Measurements from ENCODE around the gene CORO2A.

Gene CORO2A

DNA sequence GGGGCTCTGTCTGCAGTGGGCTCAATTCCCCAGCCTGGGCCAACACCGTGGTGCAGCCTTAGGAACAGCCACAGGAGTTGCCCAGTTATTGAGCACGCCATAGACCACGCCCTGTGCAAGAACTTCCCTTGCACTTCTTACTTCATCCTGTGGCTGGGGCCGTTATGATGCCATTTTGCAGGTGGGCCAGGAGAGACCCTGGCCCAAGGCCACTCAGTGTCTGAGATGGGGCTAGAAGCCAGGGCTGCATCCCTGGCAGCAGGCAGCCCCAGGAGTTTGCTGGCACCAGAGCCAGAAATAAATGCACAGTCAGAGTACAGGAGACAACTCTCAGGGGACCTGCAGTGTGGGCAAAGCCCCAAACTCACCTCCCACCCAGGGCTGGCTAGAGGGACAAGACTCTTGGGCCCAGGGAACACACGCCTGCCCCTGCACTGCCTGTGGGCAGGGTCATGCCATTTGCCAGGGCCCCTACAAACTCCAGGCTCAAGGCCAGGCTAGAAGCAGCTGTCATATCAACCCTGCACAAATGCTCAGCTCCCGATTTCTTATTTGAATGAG, 6.7 kb downstream of the CORO2A start:
- Histone ChIP-seq H3K4me2 (ENCODE audit: low read length, poor library complexity, severe bottlenecking) (no peak overlapping the region), H3K79me1 (replicated peaks; ENCODE audit: low read length, poor library complexity, severe bottlenecking) (no peaks in the 10 kb centered on the region), H3K4me1 (ENCODE audit: control insufficient read depth, insufficient read depth, low read depth, low read length) (peaks cover 2% of the 10 kb centered on the region), H2BK120ac (ENCODE audit: low read depth, low read length) (no peak overlapping the region), H4K91ac (ENCODE audit: low read length) (peak overlapping the region; percentile 69), H3K4ac (ENCODE audit: low read depth in 1 of 2, low read length in 2 of 2) (no peak overlapping the region), H2BK5ac (ENCODE audit: low read depth, low read length, poor library complexity, severe bottlenecking) (no peak overlapping the region), H3K36me3 (ENCODE audit: control insufficient read depth in 1 of 2, insufficient read depth in 2 of 2, low read depth in 1 of 2, low read length in 2 of 2) (no peaks in the 10 kb centered on the region), H2BK12ac (ENCODE audit: low read length in 2 of 2) (no peak overlapping the region), H3K14ac (ENCODE audit: low read length in 2 of 2) (no peak overlapping the region), H2AFZ (ENCODE audit: low read depth, low read length) (no peak overlapping the region), H2BK15ac (ENCODE audit: low read depth, poor library complexity, severe bottlenecking) (no peak overlapping the region), H3K27me3 (ENCODE audit: control insufficient read depth in 1 of 2, insufficient read depth in 1 of 2, low read length in 2 of 2) (peaks cover 0 to 13% of the 10 kb centered on the region in 2 experiments), H3K18ac (ENCODE audit: low read depth in 1 of 2, low read length in 2 of 2) (no peak overlapping the region), H3K9me3 (ENCODE audit: control insufficient read depth, low read length) (no peaks in the 10 kb centered on the region), H2AK5ac (ENCODE audit: low read length, severe bottlenecking) (no peak overlapping the region), H4K8ac (ENCODE audit: low read length) (no peak overlapping the region), H3K27ac (ENCODE audit: low read length, poor library complexity, severe bottlenecking) (no peak overlapping the region), H3K23ac (ENCODE audit: low read length in 2 of 2) (no peak overlapping the region), H3K4me3 (ENCODE audit: insufficient read depth in 1 of 2, low read depth in 1 of 2, low read length in 2 of 2) (no peak overlapping the region), H3K9ac (ENCODE audit: low read length) (no peak overlapping the region)
- DNase-seq = no peak
- 73% methylated on average over 5 of the region's 6 CpGs for WGBS

- no peak overlapping the region for H3K27ac ChIP-seq (ENCODE audit: low read length, poor library complexity, severe bottlenecking)
- no peak overlapping the region for H2BK12ac ChIP-seq (ENCODE audit: low read length in 2 of 2)
- peaks cover 0 to 11% of the 10 kb centered on the region in 2 experiments for H3K27me3 ChIP-seq (ENCODE audit: control insufficient read depth in 1 of 2, insufficient read depth in 1 of 2, low read length in 2 of 2)
- H3K4me3 ChIP-seq (ENCODE audit: insufficient read depth in 1 of 2, low read depth in 1 of 2, low read length in 2 of 2) = no peak overlapping the region
- H4K8ac ChIP-seq (ENCODE audit: low read length) = no peak overlapping the region
- H3K4me2 ChIP-seq (ENCODE audit: low read length, poor library complexity, severe bottlenecking) = no peak overlapping the region
- no peaks in the 10 kb centered on the region for H3K36me3 ChIP-seq (ENCODE audit: control insufficient read depth in 1 of 2, insufficient read depth in 2 of 2, low read depth in 1 of 2, low read length in 2 of 2)
- H2AFZ ChIP-seq (ENCODE audit: low read depth, low read length) = no peak overlapping the region
- no peak for DNase-seq
- no peak overlapping the region for H2BK15ac ChIP-seq (ENCODE audit: low read depth, poor library complexity, severe bottlenecking)
- WGBS = 92% methylated on average over 5 of the region's 6 CpGs
- peaks cover 2% of the 10 kb centered on the region for H3K4me1 ChIP-seq (ENCODE audit: control insufficient read depth, insufficient read depth, low read depth, low read length)
- no peaks in the 10 kb centered on the region for H3K9me3 ChIP-seq (ENCODE audit: control insufficient read depth, low read length)
- no peak overlapping the region for H2AK5ac ChIP-seq (ENCODE audit: low read length, severe bottlenecking)
- H3K9ac ChIP-seq (ENCODE audit: low read length) = no peak overlapping the region
- no peak overlapping the region for H2BK5ac ChIP-seq (ENCODE audit: low read depth, low read length, poor library complexity, severe bottlenecking)
- H4K91ac ChIP-seq (ENCODE audit: low read length) = peak overlapping the region; percentile 69
- no peak overlapping the region for H2BK120ac ChIP-seq (ENCODE audit: low read depth, low read length)
- no peak overlapping the region for H3K4ac ChIP-seq (ENCODE audit: low read depth in 1 of 2, low read length in 2 of 2)
- H3K79me1 ChIP-seq (replicated peaks; ENCODE audit: low read length, poor library complexity, severe bottlenecking) = no peaks in the 10 kb centered on the region
- no peak overlapping the region for H3K14ac ChIP-seq (ENCODE audit: low read length in 2 of 2)
- no peak overlapping the region for H3K18ac ChIP-seq (ENCODE audit: low read depth in 1 of 2, low read length in 2 of 2)
- H3K23ac ChIP-seq (ENCODE audit: low read length in 2 of 2) = no peak overlapping the region
Measured at GRCh38 chr9:98185021-98185567, 7.3 kb downstream of the CORO2A start.

DNA sequence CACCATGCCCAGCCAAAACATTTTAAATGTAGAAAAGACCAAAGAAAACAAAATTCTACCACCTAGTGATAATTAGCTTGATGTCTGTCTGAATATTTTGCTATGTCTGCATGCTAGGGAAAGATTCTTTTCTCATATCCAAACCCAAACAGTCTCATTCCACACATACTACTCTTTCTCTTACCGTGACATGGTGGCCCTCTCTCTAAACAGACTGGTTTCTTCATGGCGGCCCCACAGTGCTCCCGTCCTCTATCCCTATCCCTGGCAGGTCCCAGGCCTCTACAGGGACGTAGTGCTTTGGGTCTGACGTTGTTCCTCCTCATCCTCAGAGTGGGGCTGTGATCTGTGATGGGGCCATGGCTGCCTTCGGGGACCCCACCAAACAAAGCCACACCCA, 8.1 kb downstream of the CORO2A start:
- H2AK5ac ChIP-seq (ENCODE audit: low read length, severe bottlenecking) = no peak overlapping the region
- no peaks in the 10 kb centered on the region for H3K36me3 ChIP-seq (ENCODE audit: control insufficient read depth in 1 of 2, insufficient read depth in 2 of 2, low read depth in 1 of 2, low read length in 2 of 2)
- H3K9me3 ChIP-seq (ENCODE audit: control insufficient read depth, low read length) = no peaks in the 10 kb centered on the region
- peak overlapping the region in 1 of 2 experiments; percentile 96 for H3K14ac ChIP-seq (ENCODE audit: low read length in 2 of 2)
- peaks cover 2% of the 10 kb centered on the region for H3K4me1 ChIP-seq (ENCODE audit: control insufficient read depth, insufficient read depth, low read depth, low read length)
- H2BK5ac ChIP-seq (ENCODE audit: low read depth, low read length, poor library complexity, severe bottlenecking) = no peak overlapping the region
- H2BK120ac ChIP-seq (ENCODE audit: low read depth, low read length) = no peak overlapping the region
- H3K27me3 ChIP-seq (ENCODE audit: control insufficient read depth in 1 of 2, insufficient read depth in 1 of 2, low read length in 2 of 2) = peaks cover 0 to 7% of the 10 kb centered on the region in 2 experiments
- H3K4me3 ChIP-seq (ENCODE audit: insufficient read depth in 1 of 2, low read depth in 1 of 2, low read length in 2 of 2) = no peak overlapping the region
- H3K23ac ChIP-seq (ENCODE audit: low read length in 2 of 2) = no peak overlapping the region
- no peak overlapping the region for H3K4me2 ChIP-seq (ENCODE audit: low read length, poor library complexity, severe bottlenecking)
- 91% methylated on average over 6 of the region's 6 CpGs for WGBS
- no peak overlapping the region for H3K4ac ChIP-seq (ENCODE audit: low read depth in 1 of 2, low read length in 2 of 2)
- H3K79me1 ChIP-seq (replicated peaks; ENCODE audit: low read length, poor library complexity, severe bottlenecking) = no peaks in the 10 kb centered on the region
- H3K18ac ChIP-seq (ENCODE audit: low read depth in 1 of 2, low read length in 2 of 2) = peak overlapping the region in 1 of 2 experiments; percentile 1
- H4K8ac ChIP-seq (ENCODE audit: low read length) = no peak overlapping the region
- H2BK15ac ChIP-seq (ENCODE audit: low read depth, poor library complexity, severe bottlenecking) = no peak overlapping the region
- DNase-seq = no peak
- H2AFZ ChIP-seq (ENCODE audit: low read depth, low read length) = no peak overlapping the region
- H3K9ac ChIP-seq (ENCODE audit: low read length) = no peak overlapping the region
- H3K27ac ChIP-seq (ENCODE audit: low read length, poor library complexity, severe bottlenecking) = no peak overlapping the region
- peak overlapping the region in 1 of 2 experiments; percentile 1 for H2BK12ac ChIP-seq (ENCODE audit: low read length in 2 of 2)
- no peak overlapping the region for H4K91ac ChIP-seq (ENCODE audit: low read length)

GRCh38 chr9:98182889-98183599, 9.4 kb downstream of the CORO2A start:
- no peak overlapping the region for H2BK15ac ChIP-seq (ENCODE audit: low read depth, poor library complexity, severe bottlenecking)
- no peaks in the 10 kb centered on the region for H3K36me3 ChIP-seq (ENCODE audit: control insufficient read depth in 1 of 2, insufficient read depth in 2 of 2, low read depth in 1 of 2, low read length in 2 of 2)
- no peak overlapping the region for H2BK5ac ChIP-seq (ENCODE audit: low read depth, low read length, poor library complexity, severe bottlenecking)
- DNase-seq = no peak
- no peak overlapping the region for H3K4me3 ChIP-seq (ENCODE audit: insufficient read depth in 1 of 2, low read depth in 1 of 2, low read length in 2 of 2)
- H3K14ac ChIP-seq (ENCODE audit: low read length in 2 of 2) = no peak overlapping the region
- no peak overlapping the region for H4K91ac ChIP-seq (ENCODE audit: low read length)
- no peak overlapping the region for H4K8ac ChIP-seq (ENCODE audit: low read length)
- peak overlapping the region in 1 of 2 experiments; percentile 30 for H3K4ac ChIP-seq (ENCODE audit: low read depth in 1 of 2, low read length in 2 of 2)
- no peak overlapping the region for H3K9ac ChIP-seq (ENCODE audit: low read length)
- H3K9me3 ChIP-seq (ENCODE audit: control insufficient read depth, low read length) = no peaks in the 10 kb centered on the region
- whole genome bisulfite sequencing = 89% methylated on average over 8 of the region's 9 CpGs
- no peaks in the 10 kb centered on the region for H3K27me3 ChIP-seq (ENCODE audit: control insufficient read depth in 1 of 2, insufficient read depth in 1 of 2, low read length in 2 of 2)
- peak overlapping the region in 1 of 2 experiments; percentile 81 for H3K23ac ChIP-seq (ENCODE audit: low read length in 2 of 2)
- H2AK5ac ChIP-seq (ENCODE audit: low read length, severe bottlenecking) = no peak overlapping the region
- no peak overlapping the region for H3K27ac ChIP-seq (ENCODE audit: low read length, poor library complexity, severe bottlenecking)
- no peak overlapping the region for H3K18ac ChIP-seq (ENCODE audit: low read depth in 1 of 2, low read length in 2 of 2)
- no peak overlapping the region for H3K4me2 ChIP-seq (ENCODE audit: low read length, poor library complexity, severe bottlenecking)
- no peak overlapping the region for H2BK120ac ChIP-seq (ENCODE audit: low read depth, low read length)
- H3K4me1 ChIP-seq (ENCODE audit: control insufficient read depth, insufficient read depth, low read depth, low read length) = peaks cover 2% of the 10 kb centered on the region
- no peak overlapping the region for H2BK12ac ChIP-seq (ENCODE audit: low read length in 2 of 2)
- H3K79me1 ChIP-seq (replicated peaks; ENCODE audit: low read length, poor library complexity, severe bottlenecking) = no peaks in the 10 kb centered on the region
- H2AFZ ChIP-seq (ENCODE audit: low read depth, low read length) = no peak overlapping the region

All from mesenchymal stem cell (in vitro differentiated cells and primary cell).